Osteoblast (primary cell): Measurements from ENCODE around the gene WDR3. TPM values are rescaled to one million over a fixed set of nuclear protein-coding genes. Genes with fewer than 3 reads are reported as not detected.

ENCODE experiments used
- DNase-seq: peaks from one replicate; pipeline ENCODE4 v3.0.0; 2011; ENCODE audit warnings: low spot score, mixed read lengths; ENCODE audit not compliant: insufficient read length; ENCODE audit errors: missing footprints
- H2AFZ ChIP-seq: 2 replicates; pipeline ENCODE4 v1.6.0; 2011; ENCODE audit warnings: mild to moderate bottlenecking, low read length
- H3K27ac ChIP-seq: 2 replicates; pipeline ENCODE4 v1.5.1; 2011; ENCODE audit warnings: mild to moderate bottlenecking, low read depth, low read length, moderate library complexity
- H3K27me3 ChIP-seq: 2 replicates; pipeline ENCODE4 v1.6.0; 2012; ENCODE audit warnings: mild to moderate bottlenecking, control low read depth, inconsistent platforms, low read length, moderate library complexity; ENCODE audit not compliant: insufficient read depth
- H3K36me3 ChIP-seq: 2 replicates; pipeline ENCODE4 v1.5.1; 2011; ENCODE audit warnings: mild to moderate bottlenecking, low read length, control low read depth, moderate library complexity; ENCODE audit not compliant: insufficient read depth
- H3K4me1 ChIP-seq: 2 replicates; pipeline ENCODE4 v1.5.1; 2011; ENCODE audit warnings: mild to moderate bottlenecking, low read length, control low read depth, moderate library complexity; ENCODE audit not compliant: insufficient read depth
- H3K4me2 ChIP-seq: 2 replicates; pipeline ENCODE4 v1.6.0; 2011; ENCODE audit warnings: mild to moderate bottlenecking, low read length; ENCODE audit not compliant: insufficient read depth
- H3K4me3 ChIP-seq: fragments of 200-600 bp; sonication (generic); 3 replicates; pipeline ENCODE4 v1.5.1; 2012; ENCODE audit warnings: mild to moderate bottlenecking, low read length, inconsistent platforms; ENCODE audit not compliant: insufficient read depth
- H3K79me2 ChIP-seq: 2 replicates; pipeline ENCODE4 v1.6.0; 2012; ENCODE audit warnings: mild to moderate bottlenecking, low read length, control low read depth, inconsistent platforms; ENCODE audit not compliant: insufficient read depth
- H3K9me3 ChIP-seq: 2 replicates; pipeline ENCODE4 v1.5.1; 2011; ENCODE audit warnings: low read depth, low read length, control low read depth
- H4K20me1 ChIP-seq: 2 replicates; pipeline ENCODE4 v1.6.0; 2012; ENCODE audit warnings: mild to moderate bottlenecking, low read length, control low read depth; ENCODE audit not compliant: insufficient read depth
- total RNA-seq: library from RNA; depleted of rRNA; stranded (reverse); fragments of >200 nt; gene quantifications from 2 replicates; pipeline ENCODE4 v1.2.3, GENCODE V29; 2012
- TF ChIP-seq, protein P1 (sequence below): IDR thresholded peaks from 2 replicates; pipeline ENCODE4 v1.5.1; 2011; ENCODE audit warnings: mild to moderate bottlenecking, low read depth, low read length, moderate library complexity; ENCODE audit errors: extremely low read depth

Gene WDR3
- total RNA-seq, 1 donor = 11.2 TPM

DNA sequence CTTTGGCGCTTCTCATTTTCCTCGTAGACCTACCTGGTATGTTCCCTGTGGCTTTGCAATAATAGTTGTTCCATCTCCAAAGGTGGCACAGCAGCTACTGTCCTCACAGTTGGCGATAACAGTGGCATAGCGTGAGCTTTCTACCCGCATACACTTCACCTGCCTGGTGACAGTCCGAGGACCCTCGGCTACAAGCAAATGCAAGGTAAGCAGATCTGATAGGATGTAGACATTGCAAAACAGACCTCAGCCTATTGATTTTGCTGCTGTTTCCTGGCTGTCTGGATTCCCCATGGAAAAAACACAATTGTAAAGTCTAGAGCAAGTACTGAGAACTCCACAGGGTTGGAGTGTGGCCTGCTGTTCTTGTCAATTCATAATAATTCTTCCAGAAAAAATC, 78.5 kb downstream of the WDR3 start:
- Histone ChIP-seq H3K4me3 (no peak overlapping the region), H3K79me2 (no peaks in the 10 kb centered on the region), H2AFZ (no peak overlapping the region), H3K36me3 (no peaks in the 10 kb centered on the region), H3K27ac (no peak overlapping the region), H3K4me1 (no peaks in the 10 kb centered on the region), H3K9me3 (no peaks in the 10 kb centered on the region), H4K20me1 (no peaks in the 10 kb centered on the region), H3K27me3 (no peaks in the 10 kb centered on the region), H3K4me2 (no peak overlapping the region)
- TF ChIP-seq, protein P1, sequence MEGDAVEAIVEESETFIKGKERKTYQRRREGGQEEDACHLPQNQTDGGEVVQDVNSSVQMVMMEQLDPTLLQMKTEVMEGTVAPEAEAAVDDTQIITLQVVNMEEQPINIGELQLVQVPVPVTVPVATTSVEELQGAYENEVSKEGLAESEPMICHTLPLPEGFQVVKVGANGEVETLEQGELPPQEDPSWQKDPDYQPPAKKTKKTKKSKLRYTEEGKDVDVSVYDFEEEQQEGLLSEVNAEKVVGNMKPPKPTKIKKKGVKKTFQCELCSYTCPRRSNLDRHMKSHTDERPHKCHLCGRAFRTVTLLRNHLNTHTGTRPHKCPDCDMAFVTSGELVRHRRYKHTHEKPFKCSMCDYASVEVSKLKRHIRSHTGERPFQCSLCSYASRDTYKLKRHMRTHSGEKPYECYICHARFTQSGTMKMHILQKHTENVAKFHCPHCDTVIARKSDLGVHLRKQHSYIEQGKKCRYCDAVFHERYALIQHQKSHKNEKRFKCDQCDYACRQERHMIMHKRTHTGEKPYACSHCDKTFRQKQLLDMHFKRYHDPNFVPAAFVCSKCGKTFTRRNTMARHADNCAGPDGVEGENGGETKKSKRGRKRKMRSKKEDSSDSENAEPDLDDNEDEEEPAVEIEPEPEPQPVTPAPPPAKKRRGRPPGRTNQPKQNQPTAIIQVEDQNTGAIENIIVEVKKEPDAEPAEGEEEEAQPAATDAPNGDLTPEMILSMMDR = no peak
- DNase-seq = no peak

DNA sequence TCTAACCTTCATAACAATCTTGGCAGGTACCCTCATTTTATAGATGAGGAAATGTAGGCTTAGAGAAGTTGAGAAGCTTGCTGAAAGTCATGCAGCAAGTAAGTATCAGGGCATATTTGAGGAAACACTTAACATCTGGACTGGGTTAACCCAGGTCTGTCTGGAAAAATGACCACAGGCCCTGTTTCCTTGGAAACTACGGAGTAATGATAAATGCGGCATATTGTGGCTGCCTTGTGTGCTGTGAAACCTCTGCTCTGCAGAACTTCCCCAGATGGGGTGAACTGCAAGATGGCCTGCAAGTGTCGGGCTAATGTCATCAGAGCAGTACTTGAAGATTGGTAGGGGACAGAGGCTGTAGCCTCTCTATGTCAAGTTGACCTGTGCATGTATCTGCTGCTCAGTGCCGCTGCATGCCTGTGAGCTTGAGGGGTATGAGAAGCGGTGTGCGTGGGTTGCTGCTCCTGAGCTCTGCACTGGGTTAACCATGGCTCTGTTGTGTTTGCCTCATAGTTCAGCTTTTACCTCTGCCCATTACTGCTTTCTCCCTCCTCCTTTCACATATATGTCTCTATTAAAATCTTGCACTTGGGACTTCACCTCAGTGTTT, 83.1 kb downstream of the WDR3 start:
- no peaks in the 10 kb centered on the region for H3K36me3 ChIP-seq
- H3K27ac ChIP-seq = no peak overlapping the region
- H3K4me1 ChIP-seq = no peaks in the 10 kb centered on the region
- TF ChIP-seq, protein P1 = no peak
- no peak overlapping the region for H3K4me2 ChIP-seq
- H4K20me1 ChIP-seq = no peaks in the 10 kb centered on the region
- no peaks in the 10 kb centered on the region for H3K9me3 ChIP-seq
- no peak overlapping the region for H3K4me3 ChIP-seq
- H3K79me2 ChIP-seq = no peaks in the 10 kb centered on the region
- no peak overlapping the region for H2AFZ ChIP-seq
- H3K27me3 ChIP-seq = no peaks in the 10 kb centered on the region
- DNase-seq = peak; percentile 49

DNA sequence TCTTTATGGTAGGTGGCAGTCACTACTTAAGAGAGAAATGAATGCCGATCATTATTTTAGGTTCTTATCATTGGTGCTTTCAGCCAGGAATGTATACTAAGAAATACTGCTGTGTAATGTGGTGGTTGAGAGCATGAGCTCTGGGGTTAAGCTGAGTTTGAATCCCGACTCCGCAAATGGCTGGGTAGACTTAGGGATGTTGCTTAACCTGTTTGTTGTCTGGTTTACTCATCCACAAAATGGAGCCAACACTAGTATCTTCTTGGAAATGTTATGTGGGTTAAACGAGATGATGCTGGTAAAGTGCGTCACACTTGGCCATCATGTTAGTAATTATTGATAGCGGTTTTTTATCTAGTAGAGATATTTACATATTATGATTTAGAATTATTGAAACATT, 83.8 kb downstream of the WDR3 start:
- H3K36me3 ChIP-seq = no peaks in the 10 kb centered on the region
- H3K27ac ChIP-seq = no peak overlapping the region
- H3K9me3 ChIP-seq = no peaks in the 10 kb centered on the region
- H3K4me3 ChIP-seq = no peak overlapping the region
- no peaks in the 10 kb centered on the region for H4K20me1 ChIP-seq
- no peak overlapping the region for H3K4me2 ChIP-seq
- TF ChIP-seq, protein P1 = no peak
- no peak for DNase-seq
- H3K79me2 ChIP-seq = no peaks in the 10 kb centered on the region
- H3K27me3 ChIP-seq = no peaks in the 10 kb centered on the region
- no peaks in the 10 kb centered on the region for H3K4me1 ChIP-seq
- no peak overlapping the region for H2AFZ ChIP-seq

DNA sequence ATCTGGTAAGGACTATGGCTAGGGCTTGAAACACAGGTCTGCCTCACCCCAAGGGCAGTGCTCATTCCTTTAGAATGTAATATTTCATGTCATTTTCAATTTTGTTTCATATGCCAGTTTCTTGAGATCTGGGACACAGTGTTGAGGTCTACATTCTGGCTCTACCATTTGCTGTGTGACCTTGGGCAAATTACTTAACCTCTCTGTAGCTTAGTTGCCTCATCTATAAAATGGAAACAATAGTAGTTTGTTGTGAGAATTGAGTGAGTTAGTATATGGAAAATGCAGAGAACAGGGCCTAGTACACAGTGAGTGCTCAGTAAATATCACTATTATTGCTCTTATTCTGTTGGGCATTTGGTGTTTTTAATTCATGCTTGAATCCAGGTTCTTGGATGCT, 84.4 kb downstream of the WDR3 start:
- Histone ChIP-seq H3K4me2 (no peak overlapping the region), H3K27ac (no peak overlapping the region), H3K36me3 (no peaks in the 10 kb centered on the region), H2AFZ (no peak overlapping the region), H3K4me3 (no peak overlapping the region), H4K20me1 (no peaks in the 10 kb centered on the region), H3K27me3 (no peaks in the 10 kb centered on the region), H3K9me3 (no peaks in the 10 kb centered on the region), H3K79me2 (no peaks in the 10 kb centered on the region), H3K4me1 (no peaks in the 10 kb centered on the region)
- DNase-seq = no peak
- TF ChIP-seq, protein P1 = no peak

Other genes with a start within 250 kb of the WDR3 start
- gene GDAP2, start 118 bp upstream of the WDR3 start, total RNA-seq = 26.8 and 30.1 TPM in 2 replicates